CD4-positive, alpha-beta T cell treated with Interleukin-15 for 4 hours (primary cell): ENCODE measurements around the gene SEC14L6.
"Not testable (repeated sequence)": the region's sequence is repeated elsewhere in the genome, so short reads cannot be mapped to it uniquely, and the experiment has no call there.

ENCODE experiments used
- DNase-seq: peaks from one replicate; pipeline ENCODE4 v3.0.0-alpha.2; 2020; ENCODE audit warnings: low spot score

The SEC14L6 gene

DNA sequence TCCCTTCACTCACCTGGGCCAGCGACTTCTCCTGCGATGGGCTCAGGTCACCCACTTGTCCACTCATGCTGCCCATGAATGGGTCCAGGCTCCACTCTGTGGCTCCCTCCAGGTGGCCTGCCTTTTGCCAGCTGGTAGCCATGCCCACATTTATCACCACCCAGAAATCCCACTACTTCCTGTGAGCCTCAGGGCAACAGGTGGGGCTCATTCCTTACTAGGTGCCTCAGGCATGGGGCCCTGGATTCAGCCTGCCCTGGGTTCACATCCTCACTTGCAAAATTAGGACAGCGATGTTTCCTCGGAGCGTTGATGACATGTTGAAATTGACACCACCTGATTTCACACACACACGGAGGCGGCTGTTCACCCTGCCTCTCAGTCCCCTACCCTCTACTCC, at the start of gene SEC14L6:
SEC14L6 (minus strand) TSS at position 126 of the 400 bp plus-strand sequence; CDS start at position 67, 59 bp downstream.
- no peak for DNase-seq

DNA sequence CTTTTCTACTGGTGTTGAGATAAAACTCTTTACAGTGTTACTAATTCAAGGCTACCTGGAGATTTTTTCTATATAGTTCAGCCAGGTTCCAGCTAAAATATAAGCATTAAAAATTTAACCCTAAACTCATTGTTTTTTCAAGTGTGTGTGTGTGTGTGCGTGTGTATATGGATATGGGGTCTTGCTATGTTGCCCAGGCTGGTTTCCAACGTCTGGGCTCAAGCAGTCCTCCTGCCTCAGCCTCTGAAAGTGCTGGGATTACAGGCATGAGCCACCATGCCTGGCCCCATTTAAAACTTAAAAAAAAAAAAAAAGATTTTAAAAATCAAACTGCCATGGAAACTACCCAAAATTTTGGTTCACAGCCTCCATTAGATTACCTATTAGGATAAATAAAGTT, 49.7 kb upstream of the SEC14L6 start:
- DNase-seq: no peak

DNA sequence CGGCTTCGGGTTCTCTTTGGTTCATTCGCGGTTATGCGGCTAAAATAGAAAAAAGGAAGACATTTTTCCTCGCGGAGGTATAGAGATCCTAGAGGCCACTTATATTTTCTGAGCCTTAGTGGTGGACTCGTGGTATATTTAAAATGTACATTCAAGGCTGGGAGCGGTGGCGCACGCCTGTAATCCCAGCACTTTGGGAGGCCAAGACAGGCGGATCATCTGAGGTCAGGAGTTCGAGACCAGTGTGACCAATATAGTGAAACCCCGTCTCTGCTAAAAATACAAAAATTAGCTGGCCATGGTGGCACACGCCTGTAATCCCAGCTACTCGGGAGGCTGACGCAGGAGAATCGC, 45.8 kb upstream of the SEC14L6 start:
- not testable (repeated sequence) for DNase-seq

DNA sequence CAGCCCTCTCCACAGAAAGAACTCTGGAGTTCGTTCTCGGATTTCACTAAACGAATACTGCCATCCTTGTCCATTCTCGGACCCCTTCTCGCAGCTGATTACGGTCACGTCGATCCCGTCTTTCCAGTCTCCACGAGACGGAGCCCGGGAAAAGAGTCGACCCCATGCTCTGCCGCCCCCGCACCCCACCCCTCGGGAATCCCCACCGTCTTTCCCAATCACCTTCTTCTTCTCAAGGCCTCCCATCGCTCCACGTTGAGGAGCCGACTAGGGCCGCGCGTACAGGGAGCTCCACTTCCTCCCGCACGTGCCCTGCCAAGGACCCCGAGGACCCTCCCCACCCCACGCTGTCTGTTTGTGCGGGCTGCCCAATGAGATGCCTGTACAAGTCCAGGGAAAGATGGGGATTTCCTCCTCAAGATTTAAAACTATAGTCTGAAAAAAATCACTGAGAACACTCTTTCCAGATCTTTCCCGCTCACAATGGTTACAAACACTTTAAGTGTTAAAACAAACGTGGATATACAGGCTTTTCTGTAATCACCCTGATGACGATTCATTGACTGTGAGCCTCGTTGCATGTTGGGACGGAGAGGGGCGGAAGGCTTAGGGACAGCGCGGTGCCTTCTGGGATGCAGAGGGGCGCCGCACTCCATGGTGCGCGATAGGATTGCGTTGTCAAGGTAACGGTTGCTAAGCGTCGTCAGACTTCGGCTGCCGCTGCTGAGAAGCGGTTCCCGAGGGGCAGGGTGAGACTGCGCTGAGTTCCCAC, 45.2 kb upstream of the SEC14L6 start, which contains the start of gene PES1:
PES1 (minus strand) TSS at position 323 of the 772 bp plus-strand sequence; CDS start at position 246, 77 bp downstream.
- DNase-seq: peak; percentile 96

DNA sequence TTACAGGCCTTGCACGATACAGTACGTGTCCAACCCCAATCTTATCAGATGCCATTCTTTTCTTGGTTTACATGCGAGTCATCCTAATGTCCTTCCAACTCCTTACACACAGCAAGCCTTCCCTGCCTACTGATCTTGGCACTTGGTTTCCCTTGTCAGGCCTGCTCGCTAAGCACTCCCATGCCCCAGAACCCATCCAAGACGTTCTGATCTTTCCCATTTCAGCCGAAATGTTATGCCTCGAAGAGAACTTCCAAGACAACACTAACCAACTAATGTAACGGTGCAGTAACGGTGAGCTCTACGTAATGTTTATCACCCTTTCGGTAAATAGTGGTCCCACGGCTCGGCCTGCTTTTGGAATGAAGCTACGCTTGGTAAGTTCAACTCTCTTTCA, 44.6 kb upstream of the SEC14L6 start:
- no peak for DNase-seq

DNA sequence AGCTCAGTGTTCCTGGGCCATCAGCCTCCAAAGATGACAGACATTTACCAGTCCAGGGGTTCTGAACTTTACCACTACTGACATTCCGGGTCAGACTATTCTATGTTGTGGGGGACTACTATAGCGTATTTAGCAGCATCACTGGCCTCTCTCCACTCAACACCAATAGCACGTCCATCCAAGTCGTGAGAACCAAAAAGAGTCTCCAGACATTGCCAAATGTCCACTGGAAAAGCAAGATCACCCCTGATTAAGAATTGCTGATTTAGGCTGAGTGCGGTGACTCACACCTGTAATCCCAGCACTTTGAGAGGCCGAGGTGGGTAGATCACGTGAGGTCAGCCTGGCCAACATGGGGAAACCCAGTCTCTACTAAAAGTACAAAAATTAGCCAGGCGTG, 39.9 kb upstream of the SEC14L6 start:
- no peak for DNase-seq

DNA sequence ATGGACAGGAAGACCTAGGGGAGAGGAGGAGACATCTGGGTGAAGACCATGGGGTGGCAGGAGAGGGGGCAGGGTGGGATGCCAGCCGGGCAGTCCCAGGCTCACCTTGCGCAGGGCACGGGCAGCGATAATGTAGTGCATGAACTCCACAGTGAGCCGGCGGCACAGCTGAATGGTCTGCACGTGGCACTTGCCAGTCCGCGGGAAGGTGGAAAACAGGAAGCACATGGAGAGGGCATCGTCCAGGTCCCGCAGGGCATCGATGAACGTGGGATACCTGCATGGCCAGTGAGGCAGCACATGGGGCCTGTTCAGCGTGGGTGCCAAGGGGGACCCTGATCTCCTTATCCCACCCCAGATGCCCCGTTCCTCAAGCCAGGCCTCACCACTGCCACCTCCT, 37.9 kb upstream of the SEC14L6 start:
- DNase-seq: no peak

DNA sequence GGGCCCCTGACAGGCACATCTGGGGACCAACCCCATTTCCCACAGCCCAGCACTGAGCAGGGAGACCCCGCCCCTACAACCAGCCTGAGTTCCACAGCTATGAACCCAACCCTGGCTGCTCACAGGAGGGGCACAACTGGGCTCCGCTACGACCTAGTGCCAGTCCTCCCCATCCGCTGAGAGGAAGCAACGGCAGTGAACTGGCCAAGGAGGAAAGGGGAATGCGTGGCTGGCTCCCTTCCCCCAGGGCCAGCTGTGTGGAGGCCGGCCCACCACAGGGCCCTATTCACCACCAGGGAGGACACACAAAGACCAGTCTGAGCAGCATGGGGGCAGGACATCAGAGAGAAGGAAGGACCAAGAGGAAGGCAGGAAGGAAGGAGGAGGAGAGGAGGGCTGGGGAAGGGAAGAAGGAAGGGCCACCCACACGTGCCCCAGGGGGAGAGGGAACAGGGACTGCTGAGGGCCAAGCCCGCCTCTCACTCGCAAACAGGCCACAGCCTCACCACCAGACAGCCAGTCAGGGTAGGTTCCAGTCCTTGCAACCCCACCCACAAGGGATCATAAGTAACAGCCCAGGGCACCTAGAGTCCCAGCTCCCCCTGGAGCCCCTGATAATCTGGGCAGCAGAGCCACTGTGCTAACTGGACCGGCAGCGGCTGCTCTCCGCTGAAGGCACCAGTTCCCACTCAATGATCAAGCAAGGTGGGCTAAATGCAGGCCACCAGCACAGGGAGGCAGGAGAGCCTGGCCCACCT, 36.4 kb upstream of the SEC14L6 start:
- DNase-seq: no peak

DNA sequence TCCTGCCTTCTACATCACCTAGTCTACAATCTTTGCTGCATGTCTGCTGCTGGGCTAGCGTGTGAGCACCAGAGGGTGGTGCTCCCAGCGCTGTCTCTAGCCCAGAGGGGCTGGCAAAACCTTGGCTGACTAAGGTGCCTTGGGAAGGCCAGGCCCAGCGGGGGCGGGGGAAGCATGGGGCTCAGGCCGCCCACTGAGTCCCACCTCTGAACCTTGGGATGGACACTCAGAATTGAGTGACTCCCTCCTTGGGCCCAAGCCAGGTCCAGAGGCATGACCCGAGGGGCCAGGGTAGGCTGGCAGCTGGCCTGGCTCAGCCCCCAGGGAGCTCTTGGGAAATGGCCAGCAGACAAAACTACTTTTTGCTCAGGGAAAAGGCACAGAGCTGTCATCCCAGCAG, 35.5 kb upstream of the SEC14L6 start:
- no peak for DNase-seq

DNA sequence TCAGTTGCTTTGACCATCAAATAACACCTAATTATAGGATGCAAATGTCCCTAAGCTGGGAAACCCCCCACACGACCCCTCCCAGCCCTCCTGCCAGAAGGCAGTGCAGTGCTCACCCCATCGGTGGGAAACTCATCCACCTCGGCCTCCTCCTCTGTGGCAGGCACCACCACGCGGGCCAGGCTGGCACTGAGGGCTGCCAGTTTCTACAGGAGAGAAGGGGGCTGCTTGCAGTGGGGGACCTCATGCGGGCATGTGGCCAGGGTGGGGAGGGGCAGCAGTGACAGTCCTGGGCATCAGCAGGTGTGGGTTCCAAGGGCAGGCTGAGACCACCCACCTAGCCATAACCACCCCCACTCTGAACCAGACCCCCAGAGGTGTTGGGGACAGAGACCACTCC, 34.4 kb upstream of the SEC14L6 start:
- no peak for DNase-seq

DNA sequence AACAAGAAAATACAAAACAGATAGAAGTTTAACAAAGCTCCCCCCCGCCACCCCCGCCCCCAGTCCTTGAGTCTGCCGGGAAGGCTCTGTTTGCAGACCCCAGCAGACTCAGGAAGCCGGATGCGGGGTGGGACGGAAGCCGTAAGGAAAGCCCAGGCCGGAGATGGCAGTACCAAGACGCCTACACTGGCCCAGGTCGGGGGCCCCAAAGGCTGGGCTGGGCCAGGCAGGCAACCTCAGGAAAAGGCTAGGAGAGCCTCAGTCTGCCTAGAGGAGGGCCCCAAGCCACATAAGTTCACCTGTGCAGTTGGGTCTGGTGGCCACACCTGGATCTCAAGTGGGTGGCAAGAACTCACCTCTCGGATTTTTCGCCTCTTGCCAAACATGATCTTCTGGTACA, 31.9 kb upstream of the SEC14L6 start:
- DNase-seq: no peak

DNA sequence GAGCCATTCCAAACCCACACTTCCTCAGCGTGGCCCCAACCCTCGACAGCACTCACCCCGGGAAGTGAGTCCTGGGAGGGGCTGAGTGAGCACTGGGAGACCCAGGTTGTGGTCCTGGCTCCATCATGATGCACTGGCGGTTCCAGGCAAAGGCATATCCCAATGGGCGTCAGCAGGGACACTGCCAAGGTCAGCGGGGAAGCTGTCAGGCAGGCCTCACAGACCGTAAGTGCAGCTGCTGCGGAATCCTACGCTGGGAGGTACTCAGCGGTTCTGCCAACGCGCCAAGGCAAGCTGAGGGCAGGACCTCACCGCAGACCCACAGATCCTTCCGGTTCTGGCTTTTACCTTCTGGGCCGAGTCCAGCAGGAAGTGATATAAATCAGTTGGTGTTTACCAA, 29.3 kb upstream of the SEC14L6 start:
- no peak for DNase-seq

DNA sequence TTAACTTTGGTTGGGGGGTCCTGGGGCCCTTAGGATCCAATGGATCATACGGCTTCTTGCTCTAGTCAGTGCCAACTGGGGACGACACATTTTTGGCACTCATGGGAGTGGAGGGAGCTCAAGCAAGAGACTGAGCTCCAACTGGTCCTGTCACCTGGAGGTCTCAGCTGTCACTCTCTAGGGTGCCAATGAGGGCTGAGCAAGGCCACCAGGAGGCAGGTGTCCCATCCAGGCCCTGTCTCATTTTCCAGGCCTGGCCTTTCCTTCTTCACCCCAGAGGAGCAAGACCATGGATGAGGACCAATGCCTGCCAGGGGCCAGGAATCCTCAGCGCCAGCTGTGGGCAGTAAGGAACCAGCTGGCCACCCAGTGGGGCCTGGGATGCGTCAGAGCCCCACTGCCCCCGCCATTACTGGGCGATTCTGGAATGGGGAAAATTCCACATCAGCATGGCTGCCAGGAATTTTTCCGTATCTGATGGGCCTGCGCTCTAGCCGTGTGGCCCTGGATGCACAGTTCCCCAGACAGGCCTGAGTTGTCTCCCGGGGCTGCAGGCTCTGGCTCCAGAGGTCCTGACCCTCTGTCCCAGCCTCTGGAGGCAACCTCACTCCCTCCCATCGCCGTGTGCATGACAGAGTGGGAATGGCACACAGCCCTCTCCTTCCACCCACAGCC, 28.6 kb upstream of the SEC14L6 start:
- DNase-seq: no peak

DNA sequence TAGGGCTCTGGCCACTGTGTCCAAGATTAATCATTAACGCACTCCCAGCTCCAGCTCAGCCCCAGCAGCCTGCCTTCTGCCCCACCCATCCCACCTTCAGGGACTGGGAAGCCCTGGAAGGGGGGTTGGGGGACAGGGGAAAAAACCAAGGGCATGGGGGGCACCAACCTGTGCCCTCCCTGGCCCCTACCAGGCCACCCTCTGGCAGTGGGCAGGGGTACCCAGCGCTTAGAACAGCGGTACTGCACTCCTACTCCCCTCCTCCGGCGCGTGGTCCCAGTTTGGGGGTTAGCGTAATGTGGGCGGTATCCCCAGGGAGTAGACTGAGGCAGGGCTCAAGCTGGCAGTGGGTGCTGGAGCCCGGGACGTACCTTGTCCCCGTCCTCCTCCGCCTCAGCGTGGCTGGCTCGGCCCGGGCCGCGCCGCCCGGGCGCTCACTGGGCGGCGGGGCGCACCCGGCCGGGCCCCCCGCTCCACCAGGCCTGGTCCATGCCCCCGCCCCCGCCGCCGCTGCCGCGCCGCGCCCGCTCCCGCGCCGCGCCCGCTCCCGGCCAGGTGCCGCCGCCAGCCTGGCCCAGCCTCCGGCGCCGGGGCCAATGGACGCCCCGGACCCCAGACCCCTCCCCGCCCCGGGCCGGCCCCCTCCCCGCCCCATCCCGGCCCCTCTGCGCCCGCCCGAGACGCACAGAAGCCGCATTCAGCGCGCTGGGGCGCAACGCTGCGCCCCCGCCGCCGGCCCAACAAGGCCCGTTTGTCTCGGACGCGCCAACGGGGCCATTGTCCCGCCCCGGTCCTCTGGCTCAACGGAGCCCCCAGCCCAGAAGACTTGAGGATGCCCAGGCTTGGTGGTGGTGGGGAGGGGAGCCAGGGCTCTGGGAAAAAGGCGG, 27.8 kb upstream of the SEC14L6 start, which contains the start of gene GAL3ST1:
GAL3ST1 (minus strand) TSS at position 571 of the 887 bp plus-strand sequence. CDS start 17,273 bp downstream, outside the sequence.
- DNase-seq: no peak

DNA sequence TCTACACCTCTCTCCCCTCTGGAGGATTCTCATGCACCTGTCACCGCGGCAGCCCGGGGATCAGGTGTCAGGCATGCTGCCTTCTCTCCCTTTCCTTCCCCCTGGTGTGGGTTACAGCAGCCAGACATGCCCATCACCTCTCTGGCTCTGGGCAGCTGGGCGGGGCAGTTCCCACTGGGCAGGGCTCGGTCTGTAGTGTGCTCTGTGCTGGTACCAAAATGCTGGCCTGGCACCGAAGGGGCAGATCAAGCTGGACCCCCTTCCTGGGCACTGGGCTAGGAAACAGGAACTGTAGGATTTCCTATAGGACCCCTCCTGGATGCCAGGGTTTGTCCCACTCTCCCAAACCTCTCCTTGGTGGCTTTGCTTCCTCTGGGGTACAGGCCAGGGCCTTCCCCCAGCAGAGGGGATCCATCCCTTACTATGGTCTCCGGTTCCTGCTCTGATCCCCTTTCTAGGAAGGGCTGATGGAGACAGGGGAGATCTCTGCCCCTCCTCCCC, 27.1 kb upstream of the SEC14L6 start:
- DNase-seq: no peak

DNA sequence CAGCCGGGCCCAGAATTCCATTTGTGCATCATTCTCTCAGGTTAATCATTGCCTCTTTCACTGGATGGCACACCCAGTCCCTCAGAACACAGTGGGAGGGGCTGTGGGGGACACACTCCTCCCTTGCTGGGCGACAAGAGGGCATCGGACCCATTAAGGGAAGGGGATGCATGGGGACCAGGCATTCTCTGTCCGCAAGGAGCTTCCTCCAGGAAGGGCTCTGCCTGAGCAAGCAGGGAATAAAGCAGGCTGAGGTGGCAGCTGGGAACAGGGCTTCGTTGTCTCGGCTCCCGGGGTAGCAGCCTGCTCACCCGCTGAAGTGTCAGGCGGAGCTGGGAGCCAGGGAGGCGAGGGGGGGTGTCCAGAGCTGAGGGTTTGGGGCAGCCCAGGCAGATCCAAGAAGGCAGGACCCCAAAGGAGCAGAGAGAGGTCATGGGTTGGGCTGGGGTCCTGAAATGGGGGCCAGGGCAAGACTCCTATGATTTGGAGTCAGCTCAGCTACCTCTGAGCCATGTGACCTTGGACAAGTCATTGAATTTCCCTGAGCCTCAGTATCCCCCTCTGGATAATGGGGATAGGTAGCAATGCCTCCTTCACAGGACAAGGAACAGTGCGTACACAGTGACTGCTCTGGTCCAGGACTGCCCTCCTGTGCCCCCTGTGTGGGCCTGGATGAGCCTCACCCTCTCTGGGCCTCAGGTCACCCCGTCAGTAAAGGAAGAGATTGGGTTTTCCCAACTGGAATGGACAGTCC, 26.5 kb upstream of the SEC14L6 start:
- DNase-seq: no peak

DNA sequence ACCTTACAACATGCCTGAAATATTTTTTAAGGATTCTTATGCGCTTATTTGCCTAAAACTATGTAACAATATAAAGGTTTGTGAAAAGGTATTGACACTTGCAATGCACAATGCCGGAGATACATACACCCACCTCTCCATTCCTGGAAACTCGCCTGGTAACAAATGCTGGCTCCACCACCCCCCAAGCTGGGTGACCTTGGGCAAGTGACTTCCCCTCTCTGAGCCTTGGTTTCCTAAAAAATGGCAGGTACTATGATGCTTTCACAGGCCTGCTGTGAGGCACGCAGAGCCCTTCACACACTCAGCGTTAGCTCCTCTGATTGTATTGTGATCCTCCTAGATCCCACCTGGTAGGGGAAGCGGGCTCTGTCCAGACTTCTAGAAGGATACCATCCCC, 25.7 kb upstream of the SEC14L6 start:
- no peak for DNase-seq

DNA sequence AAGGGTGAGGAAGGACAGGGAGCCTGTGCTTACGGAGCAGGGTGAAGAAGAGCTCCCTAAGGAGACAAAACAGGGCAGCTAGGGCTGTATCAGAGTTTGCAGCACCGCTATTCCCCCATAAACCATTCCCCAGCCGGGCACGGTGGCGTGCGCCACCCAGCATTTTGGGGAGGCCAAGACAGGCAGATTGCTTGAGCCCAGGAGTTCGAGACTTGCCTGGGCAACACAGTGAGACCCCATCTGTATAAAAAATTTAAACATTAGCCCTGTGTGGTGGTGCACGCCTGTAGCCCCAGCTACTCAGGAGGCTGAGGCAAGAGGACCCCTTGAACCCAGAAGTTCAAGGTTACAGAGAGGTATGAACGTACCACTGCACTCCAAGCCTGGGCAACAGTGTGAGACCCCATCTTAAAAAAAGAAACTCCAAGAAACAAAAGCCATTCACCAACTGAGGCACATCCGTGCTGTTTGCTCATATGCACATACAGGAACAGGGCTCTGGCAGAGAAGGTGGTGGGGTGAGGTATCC, 23.2 kb upstream of the SEC14L6 start:
- no peak for DNase-seq

DNA sequence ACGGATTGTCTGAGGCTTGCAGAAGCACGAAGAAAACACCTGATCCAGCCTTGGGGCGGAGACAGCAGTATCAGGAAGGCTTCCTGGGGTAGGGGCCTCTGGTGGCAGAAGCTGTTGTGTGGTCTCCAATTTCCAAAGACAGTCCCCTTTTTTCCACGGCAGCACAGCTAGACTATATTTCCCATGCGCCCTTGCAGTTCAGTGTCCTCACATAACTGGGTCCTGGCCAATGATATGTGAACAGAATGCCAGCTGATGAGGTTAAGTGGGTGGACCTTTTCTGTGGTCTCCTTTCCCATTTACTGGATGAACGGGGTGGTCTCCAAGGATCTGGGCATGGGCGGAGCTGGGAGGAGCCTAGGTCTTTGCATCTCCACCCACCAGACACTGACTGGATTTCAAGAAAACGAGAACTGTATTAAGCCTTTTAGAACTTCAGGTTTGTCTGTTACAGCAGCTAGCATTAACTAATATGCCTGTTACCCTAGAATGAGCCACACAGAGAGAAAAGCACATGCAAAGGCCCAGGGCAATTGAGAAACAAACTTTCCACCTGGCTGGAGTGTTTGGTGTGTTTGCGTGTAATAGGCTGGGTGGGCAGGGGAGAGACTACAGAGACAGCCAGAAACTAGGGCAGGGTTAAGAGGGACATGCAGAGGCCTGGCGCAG, 21.7 kb upstream of the SEC14L6 start:
- DNase-seq: no peak

DNA sequence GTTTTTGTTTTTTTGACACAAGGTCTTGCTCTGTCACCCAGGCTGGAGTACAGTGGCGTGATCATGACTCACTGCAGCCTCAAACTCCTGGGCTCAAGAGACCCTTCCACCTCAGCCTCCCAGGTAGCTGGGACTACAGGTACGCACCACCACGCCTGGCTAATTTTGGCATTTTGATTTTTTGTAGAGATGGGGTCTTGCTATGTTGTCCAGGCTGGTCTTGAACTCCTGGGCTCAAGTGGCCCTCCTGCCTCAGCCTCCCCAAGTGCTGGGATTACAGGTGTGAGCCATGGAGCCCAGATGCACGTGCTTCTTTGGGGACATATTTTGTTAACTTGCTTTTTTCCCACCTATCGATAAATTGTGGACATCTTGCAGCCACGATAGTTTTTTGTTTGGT, 20.7 kb upstream of the SEC14L6 start:
- DNase-seq: not testable (repeated sequence)
